Heart left ventricle (tissue), 16 donors: ENCODE measurements around the gene PEX26. TPM values are rescaled to one million over a fixed set of nuclear protein-coding genes. Genes with fewer than 3 reads are reported as not detected.
A peak's percentile ranks its signal among the peaks of the same experiment; 100 is the strongest.
"Not testable (repeated sequence)": the region's sequence is repeated elsewhere in the genome, so short reads cannot be mapped to it uniquely, and the experiment has no call there.

ENCODE experiments used
- ATAC-seq, 4 donors: fragments of 200-7000 bp; cut with Tn5 transposase; one replicate each; pipeline ENCODE4 v1.9.1; 2020 to 2022; ENCODE audit warnings: moderate library complexity in 4 of 4, mild to moderate bottlenecking in 3 of 4, moderate number of reproducible peaks in 1 of 4
- DNase-seq, 5 donors: peaks; one replicate each; pipeline ENCODE4 v3.0.0-alpha.2; 2020
- H3K27ac ChIP-seq, 12 donors: fragments of 200-600 bp; sonication (generic) in 4 of 12; one replicate each; pipeline versions ENCODE4 v1.5.0 to v1.8.0; 2016 to 2022; ENCODE audit warnings: mild to moderate bottlenecking in 2 of 12
- H3K27me3 ChIP-seq, 9 donors: fragments of 200-600 bp; sonication (generic) in 2 of 9; one replicate each; pipeline versions ENCODE4 v1.5.1 to v1.8.0; 2016 to 2022; ENCODE audit warnings: mild to moderate bottlenecking in 3 of 9
- H3K36me3 ChIP-seq, 9 donors: fragments of 200-600 bp; sonication (generic) in 2 of 9; one replicate each; pipeline versions ENCODE4 v1.5.0 to v1.8.0; 2018 to 2022; ENCODE audit warnings: mild to moderate bottlenecking in 2 of 9
- H3K4me1 ChIP-seq, 12 donors: fragments of 200-600 bp; sonication (generic) in 4 of 12; one replicate each; pipeline versions ENCODE4 v1.5.0 to v1.8.0; 2016 to 2022; ENCODE audit warnings: mild to moderate bottlenecking in 3 of 12
- H3K4me3 ChIP-seq, 12 donors: fragments of 200-600 bp; sonication (generic) in 4 of 12; one replicate each; pipeline versions ENCODE4 v1.5.0 to v1.8.0; 2017 to 2022; ENCODE audit warnings: mild to moderate bottlenecking in 9 of 12, moderate library complexity in 4 of 12
- H3K9me3 ChIP-seq, 12 donors: fragments of 200-600 bp; sonication (generic) in 4 of 12; one replicate each; pipeline versions ENCODE4 v1.5.0 to v1.8.0; 2016 to 2022; ENCODE audit warnings: mild to moderate bottlenecking in 1 of 12
- CTCF ChIP-seq, 12 donors: fragments of 200-600 bp; sonication (generic) in 4 of 12; IDR thresholded peaks; one replicate each; pipeline versions ENCODE4 v1.5.0 to v1.8.0; 2018 to 2022; ENCODE audit warnings: antibody characterized with exemption in 12 of 12, mild to moderate bottlenecking in 5 of 12
- POLR2A ChIP-seq, 2 donors: fragments of 450-650 bp; IDR thresholded peaks; one replicate each; pipeline ENCODE4 v1.6.1; 2017; ENCODE audit warnings: antibody characterized with exemption in 2 of 2, mild to moderate bottlenecking in 2 of 2, moderate library complexity in 2 of 2
- WGBS, 4 donors: extraction: QIAGEN DNeasy Blood & Tissue Kit in 2 of 4; methylation state at CpG; one replicate each; pipeline versions ENCODE4 v1.1.5 to v1.1.7; 2013 to 2018; 5-methylcytosine and 5-hydroxymethylcytosine counted together
- intact Hi-C, 10 donors: fragments of 100-400 bp; cut with DNase I; formaldehyde crosslinking; loops; one replicate each; pipeline versions ENCODE4 v1.11.1 to v1.14.2; 2022
- polyA plus RNA-seq, 2 donors: library from polyadenylated mRNA; stranded (reverse); fragments of 200-250 nt; gene quantifications; one replicate each; pipeline ENCODE4 v1.2.3, GENCODE V29; 2013
- total RNA-seq, 9 donors: library from RNA; depleted of rRNA in 2 of 9; stranded (reverse); fragments of >200 nt in 2 of 9; fragmentation: NEBNext Ultra II Directional in 3 of 9; extraction: Animal tissue kit (Norgen Biotek cat#: 25700) in 3 of 9; gene quantifications; one replicate each; pipeline versions ENCODE4 v1.1.0 to v1.2.4, GENCODE V29; 2016 to 2023
- donor health status: ischemic (EF 13 %, LVEDD 7.1; RV severe dilation, severe dysfunction).
- donor health status: healthy with polysubstance abuse.
- donor health status: DM: no; HTN: yes; CAD: no.
- donor health status: DM: no; HTN: no; CAD: no.
- donor health status: ischemic (EF 25% LVEDD 6.9; RV normal size, moderate dysfunction).
- donor health status: ischemic (EF 25% LVEDD 5.7; RV mildly dilated, moderate dysfunction).
- donor health status: healthy.
- donor health status: DM: yes; HTN: yes; CAD: no.
- donor health status: ischemic (EF 35%, LVEDD 5.7; RV mildly dilated, moderate dysfunction).
- donor health status: nonischemic (EF 11% LVEDD 7.7; RV severe dilation, severe dysfunction).
- donor health status: DM: yes; HTN: yes; CAD: no.
- donor health status: PGD.
- donor health status: ischemic (EF 29% LVEDD 5.4; RV normal size, mild dysfunction).
- donor health status: nonischemic (EF 23%, LVEDD 6.1; RV moderate dilation, normal function).

The PEX26 gene
- total and polyA plus RNA-seq, 11 donors, result 11.7 to 27.3 (median 21.9) TPM

GRCh38 chr22:18136563-18137320 is 59.0 kb downstream of the PEX26 start:
- no peaks in the 10 kb centered on the region for H3K27me3 ChIP-seq
- intact Hi-C loops, result no loop called here
- ATAC-seq, result peak in 1 of 4 donors; percentile 14
- peaks cover 0 to 13% (median 6%) of the 10 kb centered on the region in 12 donors for H3K4me1 ChIP-seq
- DNase-seq, result no peak
- TF ChIP-seq CTCF (IDR thresholded peaks at IDR 0.05), result no peak
- no peak for TF ChIP-seq POLR2A (IDR thresholded peaks at IDR 0.05)
- peaks cover 0 to 16% (median 3%) of the 10 kb centered on the region in 9 donors for H3K36me3 ChIP-seq
- H3K9me3 ChIP-seq, result no peaks in the 10 kb centered on the region
- H3K27ac ChIP-seq, result no peak overlapping the region
- H3K4me3 ChIP-seq, result no peak overlapping the region
- 90% methylated on average over 21 of the region's 21 CpGs for whole genome bisulfite sequencing, 4 donors

GRCh38 chr22:18141004-18141403 is 63.2 kb downstream of the PEX26 start:
- H3K4me1 ChIP-seq, ATAC-seq, intact Hi-C loops, H3K4me3 ChIP-seq, H3K9me3 ChIP-seq, H3K36me3 ChIP-seq, DNase-seq, H3K27me3 ChIP-seq, H3K27ac ChIP-seq: not testable (repeated sequence)
- 96 to 98% (median 96%) methylated on average over 6 of the region's 6 CpGs for WGBS, 4 donors

GRCh38 chr22:18144105-18144504 is 66.3 kb downstream of the PEX26 start:
- no peak for DNase-seq
- H3K36me3 ChIP-seq, result no peaks in the 10 kb centered on the region
- intact Hi-C loops, result no loop called here

DNA sequence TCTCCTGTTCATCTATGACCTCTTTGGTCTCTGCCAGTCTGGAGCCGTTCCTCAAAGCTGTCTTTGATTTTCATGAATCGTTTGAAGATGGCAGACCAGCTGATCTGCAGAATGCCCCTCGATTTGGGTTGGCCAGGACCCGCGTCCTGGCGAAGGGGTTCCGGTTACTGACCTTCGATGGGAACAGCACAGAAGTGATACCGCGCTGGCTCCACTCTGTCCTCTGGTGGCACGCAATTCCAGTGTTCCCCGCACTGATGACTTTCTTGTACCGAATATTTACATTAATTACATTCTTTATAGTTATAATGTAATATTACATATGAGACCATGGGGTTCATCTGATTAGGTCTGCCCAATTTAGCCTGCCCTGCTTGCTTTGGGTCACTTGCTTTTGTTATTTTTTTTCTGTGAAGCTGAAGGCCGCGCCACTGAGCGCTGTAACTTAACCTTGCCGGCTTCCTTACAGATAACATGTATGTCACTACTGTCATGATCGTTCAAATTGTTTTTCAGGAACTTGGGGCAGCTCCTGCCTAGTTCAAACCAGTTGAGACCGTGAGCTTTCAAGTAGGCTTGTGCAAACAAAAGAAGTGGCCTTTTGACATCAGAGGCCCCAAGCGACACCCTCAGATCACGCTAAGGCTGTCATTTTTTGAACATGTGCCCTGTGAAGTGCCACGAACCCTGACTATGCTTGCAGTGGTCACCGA is 68.0 kb downstream of the PEX26 start:
- intact Hi-C loops, result no loop called here
- no peak for DNase-seq
- Histone ChIP-seq H3K27me3 (no peaks in the 10 kb centered on the region), H3K36me3 (no peaks in the 10 kb centered on the region), H3K4me3 (no peak overlapping the region), H3K9me3 (no peaks in the 10 kb centered on the region), H3K27ac (no peak overlapping the region), H3K4me1 (peaks cover 0 to 25% (median 3%) of the 10 kb centered on the region in 12 donors)
- ATAC-seq, result no peak
- WGBS, 4 donors, result 86 to 93% (median 90%) methylated on average over 23 of the region's 23 CpGs
- TF ChIP-seq CTCF (IDR thresholded peaks at IDR 0.05) (no peak), POLR2A (IDR thresholded peaks at IDR 0.05) (no peak)

More at GRCh38 chr22:18144105-18144504, 66.3 kb downstream of the PEX26 start:
- Histone ChIP-seq H3K4me3 (no peak overlapping the region), H3K27ac (no peak overlapping the region), H3K27me3 (no peaks in the 10 kb centered on the region), H3K9me3 (no peaks in the 10 kb centered on the region), H3K4me1 (peaks cover 0 to 15% (median 0%) of the 10 kb centered on the region in 12 donors)
- ATAC-seq, result no peak
- TF ChIP-seq POLR2A (IDR thresholded peaks at IDR 0.05), result no peak

DNA sequence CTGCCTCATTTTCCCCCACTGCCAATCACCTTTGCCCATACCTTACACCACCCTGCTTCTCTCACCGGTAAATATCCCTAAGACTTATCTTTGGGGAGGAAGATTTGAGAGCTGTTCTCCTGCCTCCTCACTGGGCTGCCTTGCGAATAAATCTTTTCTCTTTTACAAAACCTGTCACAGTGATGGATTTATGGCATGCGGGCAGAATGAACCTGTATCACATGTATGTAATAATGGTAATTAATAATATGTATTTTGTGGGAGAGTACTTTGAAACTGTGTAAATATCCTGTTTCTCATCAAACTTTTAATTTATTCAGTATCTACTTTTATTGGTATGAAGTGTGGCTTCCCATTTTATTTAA is 68.6 kb downstream of the PEX26 start:
- Histone ChIP-seq H3K36me3 (no peaks in the 10 kb centered on the region), H3K9me3 (no peaks in the 10 kb centered on the region), H3K4me3 (no peak overlapping the region), H3K27me3 (no peaks in the 10 kb centered on the region), H3K27ac (no peak overlapping the region), H3K4me1 (peaks cover 0 to 29% (median 3%) of the 10 kb centered on the region in 12 donors)
- intact Hi-C loops, result no loop called here
- no peak for TF ChIP-seq POLR2A (IDR thresholded peaks at IDR 0.05)
- no peak for TF ChIP-seq CTCF (IDR thresholded peaks at IDR 0.05)
- ATAC-seq, result no peak
- DNase-seq, result no peak
- WGBS, 4 donors, result 86 to 90% (median 89%) methylated on average over 3 of the region's 3 CpGs
